ENCODE results near the gene MYLK.
A peak's percentile ranks its signal among the peaks of the same experiment; 100 is the strongest.

MYLK gene

GRCh38 chr3:123693584-123694190 is 190.4 kb downstream of the MYLK start:
- H3K79me2 ChIP-seq (ENCODE audit: control insufficient read depth, insufficient read depth, low read length): no peaks in the 10 kb centered on the region
- no peak overlapping the region for H3K9ac ChIP-seq (ENCODE audit: low read length)
- no peak overlapping the region for H2BK5ac ChIP-seq (ENCODE audit: low read length)
- H3K4me1 ChIP-seq (ENCODE audit: control insufficient read depth, low read depth, low read length): peaks cover 5% of the 10 kb centered on the region
- no peak overlapping the region for H2BK15ac ChIP-seq (replicated peaks; ENCODE audit: low read depth)
- H3K36me3 ChIP-seq (ENCODE audit: control insufficient read depth, insufficient read depth, low read length): no peaks in the 10 kb centered on the region
- no peak overlapping the region for H3K4me2 ChIP-seq (ENCODE audit: low read length)
- WGBS (ENCODE audit: extremely low coverage, insufficient coverage, low lambda C conversion rate): no CpG with 5 or more reads among the region's 2 CpGs
- no peak overlapping the region for H3K4ac ChIP-seq (ENCODE audit: low read depth, low read length)
- no peak for DNase-seq
- H3K27me3 ChIP-seq (ENCODE audit: insufficient read depth, low read length, poor library complexity): no peaks in the 10 kb centered on the region
- no peak overlapping the region for H3K18ac ChIP-seq (ENCODE audit: low read length)
- H2BK120ac ChIP-seq (ENCODE audit: low read depth, low read length): no peak overlapping the region
- no peak overlapping the region for H2AK5ac ChIP-seq (ENCODE audit: low read length)
- H3K56ac ChIP-seq (ENCODE audit: low read length): no peak overlapping the region
- H3K27ac ChIP-seq (ENCODE audit: low read depth, low read length): no peak overlapping the region
- H4K8ac ChIP-seq (ENCODE audit: low read depth, low read length): no peak overlapping the region
- H3K4me3 ChIP-seq (ENCODE audit: low read length): no peak overlapping the region
- H3K23ac ChIP-seq (ENCODE audit: low read length): no peak overlapping the region
- H4K5ac ChIP-seq (ENCODE audit: low read length): no peak overlapping the region
- no peaks in the 10 kb centered on the region for H3K79me1 ChIP-seq (ENCODE audit: low read length)

GRCh38 chr3:123692671-123693070 is 191.5 kb downstream of the MYLK start:
- peaks cover 5% of the 10 kb centered on the region for H3K4me1 ChIP-seq (ENCODE audit: control insufficient read depth, low read depth, low read length)
- no CpG with 5 or more reads among the region's 13 CpGs for WGBS (ENCODE audit: extremely low coverage, insufficient coverage, low lambda C conversion rate)
- no peak overlapping the region for H3K27ac ChIP-seq (ENCODE audit: low read depth, low read length)

GRCh38 chr3:123692041-123692440 is 192.1 kb downstream of the MYLK start:
- no peak overlapping the region for H3K23ac ChIP-seq (ENCODE audit: low read length)
- no peaks in the 10 kb centered on the region for H3K36me3 ChIP-seq (ENCODE audit: control insufficient read depth, insufficient read depth, low read length)
- no peak overlapping the region for H3K56ac ChIP-seq (ENCODE audit: low read length)
- no peak overlapping the region for H3K4me3 ChIP-seq (ENCODE audit: low read length)
- no peak overlapping the region for H3K9ac ChIP-seq (ENCODE audit: low read length)
- H2AK5ac ChIP-seq (ENCODE audit: low read length): no peak overlapping the region
- no peaks in the 10 kb centered on the region for H3K79me1 ChIP-seq (ENCODE audit: low read length)
- no peak overlapping the region for H3K27ac ChIP-seq (ENCODE audit: low read depth, low read length)
- H3K4ac ChIP-seq (ENCODE audit: low read depth, low read length): no peak overlapping the region
- no peak overlapping the region for H3K18ac ChIP-seq (ENCODE audit: low read length)
- H2BK5ac ChIP-seq (ENCODE audit: low read length): no peak overlapping the region
- peaks cover 5% of the 10 kb centered on the region for H3K4me1 ChIP-seq (ENCODE audit: control insufficient read depth, low read depth, low read length)
- H2BK15ac ChIP-seq (replicated peaks; ENCODE audit: low read depth): no peak overlapping the region
- no peaks in the 10 kb centered on the region for H3K79me2 ChIP-seq (ENCODE audit: control insufficient read depth, insufficient read depth, low read length)
- DNase-seq: no peak
- H4K8ac ChIP-seq (ENCODE audit: low read depth, low read length): no peak overlapping the region
- H3K4me2 ChIP-seq (ENCODE audit: low read length): no peak overlapping the region
- no CpG with 5 or more reads among the region's 9 CpGs for WGBS (ENCODE audit: extremely low coverage, insufficient coverage, low lambda C conversion rate)
- no peak overlapping the region for H4K5ac ChIP-seq (ENCODE audit: low read length)
- H2BK120ac ChIP-seq (ENCODE audit: low read depth, low read length): no peak overlapping the region
- no peaks in the 10 kb centered on the region for H3K27me3 ChIP-seq (ENCODE audit: insufficient read depth, low read length, poor library complexity)

More at GRCh38 chr3:123692671-123693070, 191.5 kb downstream of the MYLK start:
- DNase-seq: no peak
- no peak overlapping the region for H3K23ac ChIP-seq (ENCODE audit: low read length)
- H3K79me2 ChIP-seq (ENCODE audit: control insufficient read depth, insufficient read depth, low read length): no peaks in the 10 kb centered on the region
- H2AK5ac ChIP-seq (ENCODE audit: low read length): no peak overlapping the region
- H3K4me2 ChIP-seq (ENCODE audit: low read length): no peak overlapping the region
- H3K56ac ChIP-seq (ENCODE audit: low read length): no peak overlapping the region
- no peak overlapping the region for H3K18ac ChIP-seq (ENCODE audit: low read length)
- no peaks in the 10 kb centered on the region for H3K27me3 ChIP-seq (ENCODE audit: insufficient read depth, low read length, poor library complexity)
- H3K4me3 ChIP-seq (ENCODE audit: low read length): no peak overlapping the region
- no peak overlapping the region for H3K4ac ChIP-seq (ENCODE audit: low read depth, low read length)
- no peaks in the 10 kb centered on the region for H3K36me3 ChIP-seq (ENCODE audit: control insufficient read depth, insufficient read depth, low read length)
- H3K9ac ChIP-seq (ENCODE audit: low read length): no peak overlapping the region
- H2BK15ac ChIP-seq (replicated peaks; ENCODE audit: low read depth): no peak overlapping the region
- no peak overlapping the region for H2BK120ac ChIP-seq (ENCODE audit: low read depth, low read length)
- H4K5ac ChIP-seq (ENCODE audit: low read length): no peak overlapping the region
- H4K8ac ChIP-seq (ENCODE audit: low read depth, low read length): no peak overlapping the region
- no peak overlapping the region for H2BK5ac ChIP-seq (ENCODE audit: low read length)
- H3K79me1 ChIP-seq (ENCODE audit: low read length): no peaks in the 10 kb centered on the region

- H2BK15ac ChIP-seq (replicated peaks; ENCODE audit: low read depth): no peak overlapping the region
- H3K18ac ChIP-seq (ENCODE audit: low read length): no peak overlapping the region
- no peak overlapping the region for H3K4me3 ChIP-seq (ENCODE audit: low read length)
- no peak overlapping the region for H4K5ac ChIP-seq (ENCODE audit: low read length)
- H3K27me3 ChIP-seq (ENCODE audit: insufficient read depth, low read length, poor library complexity): no peaks in the 10 kb centered on the region
- H4K8ac ChIP-seq (ENCODE audit: low read depth, low read length): no peak overlapping the region
- H3K9ac ChIP-seq (ENCODE audit: low read length): no peak overlapping the region
- no peaks in the 10 kb centered on the region for H3K79me2 ChIP-seq (ENCODE audit: control insufficient read depth, insufficient read depth, low read length)
- H3K36me3 ChIP-seq (ENCODE audit: control insufficient read depth, insufficient read depth, low read length): no peaks in the 10 kb centered on the region
- WGBS (ENCODE audit: extremely low coverage, insufficient coverage, low lambda C conversion rate): no CpG with 5 or more reads among the region's 3 CpGs
- no peak overlapping the region for H3K23ac ChIP-seq (ENCODE audit: low read length)
- no peak for DNase-seq
- no peak overlapping the region for H3K27ac ChIP-seq (ENCODE audit: low read depth, low read length)
- H3K56ac ChIP-seq (ENCODE audit: low read length): peak overlapping the region; percentile 38
- H3K79me1 ChIP-seq (ENCODE audit: low read length): no peaks in the 10 kb centered on the region
- peaks cover 3% of the 10 kb centered on the region for H3K4me1 ChIP-seq (ENCODE audit: control insufficient read depth, low read depth, low read length)
- no peak overlapping the region for H2BK120ac ChIP-seq (ENCODE audit: low read depth, low read length)
- H2BK5ac ChIP-seq (ENCODE audit: low read length): no peak overlapping the region
- H2AK5ac ChIP-seq (ENCODE audit: low read length): no peak overlapping the region
- no peak overlapping the region for H3K4ac ChIP-seq (ENCODE audit: low read depth, low read length)
- H3K4me2 ChIP-seq (ENCODE audit: low read length): no peak overlapping the region
Measured at GRCh38 chr3:123689831-123690230, 194.3 kb downstream of the MYLK start.

- H3K4ac ChIP-seq (ENCODE audit: low read depth, low read length): no peak overlapping the region
Measured at GRCh38 chr3:123688241-123688747, 195.8 kb downstream of the MYLK start.

GRCh38 chr3:123687286-123687685 is 196.8 kb downstream of the MYLK start:
- Histone ChIP-seq H2BK15ac (replicated peaks; ENCODE audit: low read depth) (no peak overlapping the region), H3K4me2 (ENCODE audit: low read length) (no peak overlapping the region), H4K8ac (ENCODE audit: low read depth, low read length) (no peak overlapping the region), H3K23ac (ENCODE audit: low read length) (no peak overlapping the region), H3K36me3 (ENCODE audit: control insufficient read depth, insufficient read depth, low read length) (no peaks in the 10 kb centered on the region), H3K79me2 (ENCODE audit: control insufficient read depth, insufficient read depth, low read length) (no peaks in the 10 kb centered on the region), H3K4me1 (ENCODE audit: control insufficient read depth, low read depth, low read length) (peaks cover 3% of the 10 kb centered on the region), H3K4ac (ENCODE audit: low read depth, low read length) (no peak overlapping the region), H3K79me1 (ENCODE audit: low read length) (no peaks in the 10 kb centered on the region), H3K27ac (ENCODE audit: low read depth, low read length) (no peak overlapping the region), H3K56ac (ENCODE audit: low read length) (no peak overlapping the region), H2AK5ac (ENCODE audit: low read length) (no peak overlapping the region), H4K5ac (ENCODE audit: low read length) (no peak overlapping the region), H3K9ac (ENCODE audit: low read length) (no peak overlapping the region), H2BK120ac (ENCODE audit: low read depth, low read length) (no peak overlapping the region), H2BK5ac (ENCODE audit: low read length) (no peak overlapping the region), H3K18ac (ENCODE audit: low read length) (no peak overlapping the region), H3K27me3 (ENCODE audit: insufficient read depth, low read length, poor library complexity) (no peaks in the 10 kb centered on the region), H3K4me3 (ENCODE audit: low read length) (no peak overlapping the region)
- no peak for DNase-seq

More at GRCh38 chr3:123688241-123688747, 195.8 kb downstream of the MYLK start:
- Histone ChIP-seq H4K5ac (ENCODE audit: low read length) (no peak overlapping the region), H3K79me2 (ENCODE audit: control insufficient read depth, insufficient read depth, low read length) (no peaks in the 10 kb centered on the region), H3K79me1 (ENCODE audit: low read length) (no peaks in the 10 kb centered on the region), H3K27ac (ENCODE audit: low read depth, low read length) (no peak overlapping the region), H3K36me3 (ENCODE audit: control insufficient read depth, insufficient read depth, low read length) (no peaks in the 10 kb centered on the region), H3K4me3 (ENCODE audit: low read length) (no peak overlapping the region), H3K4me1 (ENCODE audit: control insufficient read depth, low read depth, low read length) (peaks cover 3% of the 10 kb centered on the region), H2BK15ac (replicated peaks; ENCODE audit: low read depth) (no peak overlapping the region), H2AK5ac (ENCODE audit: low read length) (no peak overlapping the region), H3K18ac (ENCODE audit: low read length) (no peak overlapping the region), H3K9ac (ENCODE audit: low read length) (no peak overlapping the region), H3K27me3 (ENCODE audit: insufficient read depth, low read length, poor library complexity) (no peaks in the 10 kb centered on the region), H3K23ac (ENCODE audit: low read length) (no peak overlapping the region), H2BK120ac (ENCODE audit: low read depth, low read length) (no peak overlapping the region), H3K56ac (ENCODE audit: low read length) (no peak overlapping the region), H4K8ac (ENCODE audit: low read depth, low read length) (no peak overlapping the region), H2BK5ac (ENCODE audit: low read length) (no peak overlapping the region), H3K4me2 (ENCODE audit: low read length) (no peak overlapping the region)
- WGBS (ENCODE audit: extremely low coverage, insufficient coverage, low lambda C conversion rate): no CpG with 5 or more reads among the region's 4 CpGs
- DNase-seq: no peak
